ENCODE data around the gene SLC30A4.

- no peak for TF ChIP-seq CTCF (conservative IDR thresholded peaks at IDR 0.05; ENCODE audit: low read depth, low read length)
- TF ChIP-seq EZH2 (IDR thresholded peaks at IDR 0.05; ENCODE audit: low read length, unreplicated experiment): no peak
- no peak for TF ChIP-seq EZH2phosphoT487 (IDR thresholded peaks at IDR 0.05; ENCODE audit: borderline replicate concordance, low read length)
Measured at GRCh38 chr15:45443645-45444044, 78.9 kb downstream of the SLC30A4 start.
